GM19099 (cell line): ENCODE measurements around the gene ACBD6.

Experiments
- POLR2A ChIP-seq: IDR thresholded peaks from 3 replicates; pipeline ENCODE4 v1.6.1; 2011; ENCODE audit warnings: low read depth; ENCODE audit not compliant: insufficient read length; ENCODE audit errors: extremely low read depth

The ACBD6 gene

GRCh38 chr1:180421614-180422013, 80.8 kb downstream of the ACBD6 start:
- no peak for TF ChIP-seq POLR2A

- no peak for TF ChIP-seq POLR2A
Measured at GRCh38 chr1:180415985-180416633, 86.3 kb downstream of the ACBD6 start.

GRCh38 chr1:180415236-180415848, 87.0 kb downstream of the ACBD6 start:
- TF ChIP-seq POLR2A: no peak

GRCh38 chr1:180412583-180412982, 89.8 kb downstream of the ACBD6 start:
- no peak for TF ChIP-seq POLR2A

GRCh38 chr1:180407051-180407450, 95.3 kb downstream of the ACBD6 start:
- TF ChIP-seq POLR2A: no peak

- TF ChIP-seq POLR2A: no peak
Measured at GRCh38 chr1:180402551-180402950, 99.8 kb downstream of the ACBD6 start.

GRCh38 chr1:180402001-180402400, 100.4 kb downstream of the ACBD6 start:
- TF ChIP-seq POLR2A: no peak

- no peak for TF ChIP-seq POLR2A
Measured at GRCh38 chr1:180397175-180397574, 105.2 kb downstream of the ACBD6 start.

- TF ChIP-seq POLR2A: no peak
Measured at GRCh38 chr1:180392427-180393145, 109.8 kb downstream of the ACBD6 start.

GRCh38 chr1:180392020-180392419, 110.4 kb downstream of the ACBD6 start:
- TF ChIP-seq POLR2A: no peak

GRCh38 chr1:180387413-180387812, 115.0 kb downstream of the ACBD6 start:
- TF ChIP-seq POLR2A: no peak

- no peak for TF ChIP-seq POLR2A
Measured at GRCh38 chr1:180386745-180387367, 115.5 kb downstream of the ACBD6 start.

- TF ChIP-seq POLR2A: no peak
Measured at GRCh38 chr1:180385144-180385543, 117.2 kb downstream of the ACBD6 start.

GRCh38 chr1:180384286-180385005, 117.9 kb downstream of the ACBD6 start:
- no peak for TF ChIP-seq POLR2A
